HEK293T (cell line): ENCODE data around the gene SEMA4F.

Source experiments
- BHLHE40 ChIP-seq: fragments of 450-650 bp; IDR thresholded peaks from 2 replicates; pipeline ENCODE4 v1.6.1; 2016; ENCODE audit warnings: mild to moderate bottlenecking, moderate library complexity, borderline replicate concordance
- SP1 ChIP-seq: fragments of 450-650 bp; IDR thresholded peaks from 2 replicates; pipeline ENCODE4 v1.6.1; 2017

GRCh38 chr2:74690571-74690970 lies 36.5 kb downstream of the SEMA4F start:
- TF ChIP-seq BHLHE40, result no peak
- TF ChIP-seq SP1, result no peak
